GM10248 (cell line): ENCODE measurements around the gene ENAH.
"Not testable (repeated sequence)": the region's sequence is repeated elsewhere in the genome, so short reads cannot be mapped to it uniquely, and the experiment has no call there.

ENCODE experiments used
- CTCF ChIA-PET: fragments of 300-600 bp; sonication (Branson Sonifier 250); formaldehyde crosslinking; extraction: SDS; loops from one replicate; lab custom pipeline; 2021; ENCODE audit warnings: antibody characterized with exemption; lab: Yijun Ruan, JAX
- POLR2A ChIA-PET: fragments of 350-650 bp; sonication (Branson Sonifier 250); formaldehyde crosslinking; extraction: SDS; loops from one replicate; lab custom pipeline; 2020; ENCODE audit warnings: antibody characterized with exemption; lab: Yijun Ruan, JAX
- DNase-seq: peaks from one replicate; pipeline ENCODE4 v3.0.0; 2012; ENCODE audit errors: extremely low spot score
- CTCF ChIP-seq: IDR thresholded peaks from 2 replicates; pipeline ENCODE4 v1.5.1; 2012; ENCODE audit warnings: mild to moderate bottlenecking, low read depth; ENCODE audit errors: extremely low read depth, missing control alignments, control extremely low read depth

ENAH gene

GRCh38 chr1:225635649-225636048, 17.3 kb downstream of the ENAH start:
- TF ChIP-seq CTCF, result no peak
- ChIA-PET POLR2A (no interaction called here), CTCF (no interaction called here)
- no peak for DNase-seq

GRCh38 chr1:225632836-225633235, 20.1 kb downstream of the ENAH start:
- DNase-seq, CTCF ChIA-PET, POLR2A ChIA-PET: not testable (repeated sequence)

GRCh38 chr1:225631021-225631663, 21.8 kb downstream of the ENAH start:
- POLR2A ChIA-PET, result no interaction called here
- no peak for DNase-seq
- no peak for TF ChIP-seq CTCF
- CTCF ChIA-PET, result no interaction called here

GRCh38 chr1:225629483-225629882, 23.4 kb downstream of the ENAH start:
- POLR2A ChIA-PET, result no interaction called here
- CTCF ChIA-PET, result no interaction called here
- DNase-seq, result no peak
- no peak for TF ChIP-seq CTCF

GRCh38 chr1:225628794-225629193, 24.1 kb downstream of the ENAH start:
- POLR2A ChIA-PET, CTCF ChIA-PET, DNase-seq: not testable (repeated sequence)

- no peak for TF ChIP-seq CTCF
- CTCF ChIA-PET, result interaction anchor here (1.1 to 2.1 kb wide), 3 partner anchors 10 to 25 kb away, joined by 3 to 8 read pairs (median 6); partner anchors contain the start of gene ENAH
- POLR2A ChIA-PET, result no interaction called here
- no peak for DNase-seq
These were observed 25.5 kb downstream of the ENAH start for GRCh38 chr1:225627304-225627947.

- ChIA-PET POLR2A (no interaction called here), CTCF (interaction anchor here (1.8 to 2.1 kb wide), 2 partner anchors 9 to 11 kb away, joined by 6 to 8 read pairs; no protein-coding TSS in a partner anchor)
- DNase-seq, result no peak
- TF ChIP-seq CTCF, result no peak
These were observed 26.2 kb downstream of the ENAH start for GRCh38 chr1:225626698-225627097.
